NCI-H524 treated with DMSO at 0.1 percent for 48 hours (cell line): ENCODE results near the gene DVL3.
"Not testable (repeated sequence)": the region's sequence is repeated elsewhere in the genome, so short reads cannot be mapped to it uniquely, and the experiment has no call there.

Experiments used
- DNase-seq: peaks from one replicate; lab custom pipeline; 2025; lab: John Stamatoyannopoulos, UW

The DVL3 gene

GRCh38 chr3:184155644-184156521 is 706 bp downstream of the DVL3 start:
- DNase-seq, result no peak

GRCh38 chr3:184156522-184156955 is 1.4 kb downstream of the DVL3 start:
- no peak for DNase-seq

DNA sequence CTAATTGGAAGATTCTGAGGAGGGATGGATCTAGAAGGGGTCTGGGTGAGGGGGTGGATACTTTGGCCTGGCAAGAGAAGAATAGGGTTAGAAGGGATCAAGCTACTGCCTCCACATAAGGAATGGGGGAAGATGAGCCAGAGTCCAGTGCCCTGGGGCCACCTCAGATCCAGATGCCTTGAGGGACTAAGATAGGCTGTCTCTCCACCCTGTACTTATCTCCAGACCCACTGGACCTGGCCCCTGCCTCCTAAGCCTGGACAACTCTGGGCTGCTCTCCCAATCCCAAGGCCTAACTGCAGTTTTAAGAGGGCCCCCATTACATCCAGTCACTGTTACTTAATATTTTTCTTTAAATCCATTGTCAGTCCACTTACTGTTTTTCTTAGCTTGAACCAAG is 2.0 kb downstream of the DVL3 start:
- no peak for DNase-seq

GRCh38 chr3:184158404-184158803 is 3.2 kb downstream of the DVL3 start:
- DNase-seq, result no peak

GRCh38 chr3:184160456-184160855 is 5.3 kb downstream of the DVL3 start:
- no peak for DNase-seq

DNA sequence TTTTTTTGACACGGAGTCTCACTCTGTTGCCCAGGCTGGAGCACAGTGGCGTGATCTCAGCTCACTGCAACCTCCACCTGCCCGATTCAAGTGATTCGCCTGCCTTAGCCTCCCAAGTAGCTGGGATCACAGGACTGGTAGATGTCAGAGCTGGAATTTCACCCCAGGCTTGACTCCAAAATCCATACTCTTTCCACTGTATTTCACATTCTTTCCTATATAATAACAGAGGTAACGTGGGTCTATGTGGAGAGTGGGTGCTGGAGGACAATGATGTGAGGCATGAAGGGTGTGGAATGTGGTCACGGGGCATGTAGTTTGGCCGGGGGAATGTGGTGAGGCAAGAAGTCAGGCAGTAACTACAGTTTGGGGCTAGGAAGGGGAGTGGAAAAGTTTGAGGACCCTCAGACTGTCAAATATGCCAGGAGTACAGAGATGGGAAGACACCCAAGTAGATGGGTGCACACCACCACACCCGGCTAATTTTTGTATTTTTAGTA is 7.4 kb downstream of the DVL3 start:
- DNase-seq, result not testable (repeated sequence)

DNA sequence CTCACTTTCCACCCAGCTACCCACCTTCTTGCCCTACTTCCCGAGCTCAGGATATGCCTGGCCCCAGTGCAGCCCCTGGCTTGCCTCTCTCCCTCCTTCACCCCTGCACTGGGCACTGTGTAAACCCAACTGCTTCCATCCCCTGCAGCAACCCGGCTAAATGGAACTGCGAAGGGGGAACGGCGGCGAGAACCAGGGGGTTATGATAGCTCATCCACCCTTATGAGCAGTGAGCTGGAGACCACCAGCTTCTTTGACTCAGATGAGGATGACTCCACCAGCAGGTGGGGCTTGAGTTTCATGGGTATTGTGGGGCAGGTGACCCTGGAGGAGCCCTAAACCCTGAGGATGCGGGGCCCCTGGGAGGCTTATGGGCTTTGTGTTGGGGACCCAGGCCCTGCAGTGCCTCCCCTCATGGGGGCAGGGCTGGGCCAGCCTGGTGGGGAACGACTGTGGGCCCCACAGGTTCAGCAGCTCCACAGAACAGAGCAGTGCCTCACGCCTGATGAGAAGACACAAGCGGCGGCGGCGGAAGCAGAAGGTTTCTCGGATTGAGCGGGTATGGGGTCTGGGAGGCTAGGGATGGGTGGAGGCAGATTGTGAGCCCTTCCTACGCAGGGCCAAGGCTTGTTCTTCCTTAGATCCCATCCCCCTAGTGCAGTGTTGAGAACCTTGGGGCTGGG is 9.6 kb downstream of the DVL3 start:
- DNase-seq, result no peak

DNA sequence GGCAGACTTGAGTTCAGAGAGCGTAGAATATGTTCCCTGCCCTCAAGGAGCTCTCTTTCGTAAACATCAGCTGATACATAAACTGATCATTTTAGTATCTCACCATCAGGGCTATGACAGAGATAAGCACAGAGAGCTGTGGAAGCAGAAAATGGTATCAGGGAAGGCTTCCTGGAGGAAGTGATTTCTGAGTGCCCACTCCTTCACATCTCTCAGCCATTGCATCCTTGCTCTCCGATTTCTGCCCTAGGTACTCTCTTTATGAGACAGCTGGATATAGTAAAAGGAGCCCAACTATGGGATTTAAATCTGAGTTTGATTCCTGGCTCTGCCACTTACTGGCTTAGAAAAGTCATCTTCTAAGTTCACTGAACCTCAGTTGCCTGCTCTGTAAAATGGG is 10.4 kb downstream of the DVL3 start:
- DNase-seq, result no peak

GRCh38 chr3:184166671-184167070 is 11.5 kb downstream of the DVL3 start:
- DNase-seq, result no peak

DNA sequence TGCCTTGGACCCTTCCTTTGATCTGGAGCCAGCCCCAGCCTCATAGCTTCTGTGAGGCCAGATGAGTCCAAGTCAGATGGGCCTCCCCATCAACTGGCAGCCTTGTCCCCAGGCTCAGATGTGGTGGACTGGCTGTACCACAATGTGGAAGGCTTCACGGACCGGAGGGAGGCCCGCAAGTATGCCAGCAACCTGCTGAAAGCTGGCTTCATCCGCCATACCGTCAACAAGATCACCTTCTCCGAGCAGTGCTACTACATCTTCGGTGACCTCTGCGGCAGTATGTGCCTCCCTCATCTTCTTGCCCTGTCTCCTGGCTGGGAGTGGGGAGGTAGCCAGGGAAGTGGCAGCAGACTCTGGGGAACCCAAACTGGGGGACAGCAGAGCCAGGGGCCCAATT is 12.6 kb downstream of the DVL3 start:
- DNase-seq, result no peak

DNA sequence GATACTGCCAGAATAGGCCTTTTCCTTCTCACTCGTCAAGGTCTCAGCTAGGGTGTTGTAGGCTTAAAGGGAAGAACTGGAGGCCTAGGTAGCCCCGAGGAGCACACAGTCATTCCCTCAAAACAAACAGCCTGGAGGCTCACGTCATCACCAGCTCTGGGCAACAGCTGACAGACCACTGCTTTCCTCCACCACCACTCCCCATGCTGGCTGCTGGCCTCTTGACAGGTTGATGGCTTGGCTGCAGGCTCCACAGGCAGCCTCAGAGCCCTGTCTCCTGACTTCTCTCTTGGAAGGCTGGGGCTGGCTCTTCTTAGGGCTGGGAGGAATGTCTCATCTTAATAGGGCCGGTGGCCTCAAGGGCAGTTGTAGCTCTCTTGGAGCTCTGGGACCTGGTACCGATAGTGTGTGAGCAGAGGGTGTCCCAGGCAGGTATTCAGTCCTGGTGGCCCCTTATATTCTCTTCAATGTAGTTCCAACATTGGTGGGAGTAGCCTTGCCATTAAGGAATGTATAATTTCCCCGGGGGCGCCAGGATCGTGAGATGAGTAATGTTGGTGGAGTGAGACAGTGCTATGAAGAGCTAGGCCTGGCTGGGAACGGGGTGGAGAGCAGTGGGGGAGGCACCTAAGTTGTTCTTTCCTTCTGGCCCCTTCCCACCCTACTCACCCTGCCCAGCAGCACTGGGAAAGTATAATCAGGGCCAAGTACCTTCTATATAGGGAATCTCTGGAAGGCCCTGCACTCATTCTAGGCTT is 13.4 kb downstream of the DVL3 start:
- DNase-seq, result no peak

- DNase-seq, result no peak
These were observed 15.0 kb downstream of the DVL3 start for GRCh38 chr3:184169896-184170875.

DNA sequence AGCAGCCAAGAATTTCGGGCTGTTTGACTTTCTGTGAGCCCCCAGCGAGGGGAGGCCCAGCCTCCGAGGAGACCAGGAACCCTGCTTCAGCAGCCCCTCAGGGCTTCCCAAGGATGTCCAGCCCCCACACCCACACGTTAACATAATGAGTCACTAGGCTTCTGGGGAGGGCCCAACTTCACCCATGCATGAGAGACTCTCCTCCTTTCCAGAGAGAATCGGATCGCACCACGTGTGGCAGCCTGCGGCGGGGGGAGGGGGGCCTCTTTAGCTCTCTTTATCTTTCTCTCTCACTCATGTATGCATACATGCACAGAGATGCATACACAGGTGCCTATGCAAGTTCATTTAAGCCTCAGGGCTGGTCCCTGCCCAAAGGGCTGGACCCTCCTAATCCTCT is 16.4 kb downstream of the DVL3 start:
- no peak for DNase-seq

GRCh38 chr3:184172681-184173373 is 17.6 kb downstream of the DVL3 start:
- DNase-seq, result no peak

- no peak for DNase-seq
These were observed 18.2 kb downstream of the DVL3 start for GRCh38 chr3:184173374-184173722.

DNA sequence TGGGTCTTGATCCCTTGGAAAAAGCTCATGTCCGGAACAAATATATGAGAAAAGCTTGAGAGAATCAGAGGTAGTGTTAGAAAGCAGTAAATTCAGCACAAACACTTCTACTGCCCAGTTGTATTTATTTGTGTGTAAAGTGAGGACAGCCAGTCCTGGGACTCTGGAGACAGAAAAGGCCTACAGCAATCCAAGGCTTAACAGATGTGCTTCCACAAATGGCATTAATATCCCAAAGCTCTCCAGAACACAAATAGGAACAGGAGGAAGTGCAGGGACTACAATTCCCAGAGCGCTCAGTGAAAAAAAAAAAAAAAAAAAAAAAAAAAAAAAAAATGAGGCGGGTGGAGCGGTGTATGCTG is 19.1 kb downstream of the DVL3 start:
- DNase-seq, result no peak

GRCh38 chr3:184174646-184175492 is 19.7 kb downstream of the DVL3 start, which contains the start of gene AP2M1:
Gene AP2M1 (plus strand): TSS chr3:184174855. CDS start chr3:184176994, 2,139 bp downstream.
- peak; percentile 97 for DNase-seq

- DNase-seq, result no peak
These were observed 20.3 kb downstream of the DVL3 start for GRCh38 chr3:184175506-184175905.

DNA sequence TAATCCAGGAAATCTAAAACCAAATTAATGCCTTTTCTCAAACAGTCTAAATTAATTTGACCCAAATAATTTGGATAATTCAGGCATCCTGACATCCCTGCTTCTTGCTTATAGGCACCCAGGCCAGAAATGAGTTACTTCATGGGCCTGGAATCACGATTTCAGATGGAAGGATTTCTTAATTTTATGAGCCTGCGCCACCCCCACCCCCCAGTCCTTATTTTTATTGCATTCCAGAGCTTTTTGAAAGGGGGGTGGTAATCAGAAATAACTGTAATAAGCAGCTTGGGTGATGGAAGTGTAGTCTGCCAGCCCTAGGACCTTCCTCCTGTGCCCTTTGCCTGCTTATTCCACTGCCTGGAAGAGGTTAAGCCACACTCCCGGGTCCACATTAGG is 20.8 kb downstream of the DVL3 start:
- no peak for DNase-seq
